Activated T-cell treated with anti-CD3 and anti-CD28 coated beads, Interleukin-2, amount 50 U/mL, for 72 hours (primary cell): Measurements from ENCODE around the gene TYW5. TPM values are rescaled to one million over a fixed set of nuclear protein-coding genes. Genes with fewer than 3 reads are reported as not detected.

ENCODE experiments used
- ATAC-seq, 2 donors: fragments of 150-1000 bp; cut with Tn5 transposase; replicated peaks in 1 of 2; 2 replicates each; pipeline ENCODE4 v1.10.0; 2021; ENCODE audit warnings: moderate library complexity in 2 of 2, mild to moderate bottlenecking in 1 of 2
- DNase-seq, 2 donors: peaks; one replicate each; pipeline ENCODE4 v3.0.0; 2021 to 2022; ENCODE audit warnings: mixed read lengths in 1 of 2
- H3K27ac Mint-ChIP-seq: one replicate; pipeline ENCODE4 v1.8.0; 2022; ENCODE audit warnings: mild to moderate bottlenecking, moderate library complexity, mixed read lengths
- H3K27me3 Mint-ChIP-seq: one replicate; pipeline ENCODE4 v1.8.0; 2022; ENCODE audit warnings: low read depth, mixed read lengths
- H3K36me3 Mint-ChIP-seq, 2 donors: one replicate each; pipeline ENCODE4 v1.8.0; 2022; ENCODE audit warnings: mixed read lengths in 2 of 2, mild to moderate bottlenecking in 1 of 2; ENCODE audit not compliant: insufficient read depth in 2 of 2
- H3K4me1 Mint-ChIP-seq: one replicate; pipeline ENCODE4 v1.8.0; 2022; ENCODE audit warnings: low read depth, mixed read lengths
- H3K4me3 Mint-ChIP-seq, 2 donors: one replicate each; pipeline ENCODE4 v1.8.0; 2022; ENCODE audit warnings: mild to moderate bottlenecking in 2 of 2, mixed read lengths in 2 of 2, moderate library complexity in 2 of 2
- H3K9me3 Mint-ChIP-seq, 2 donors: one replicate each; pipeline ENCODE4 v1.8.0; 2022; ENCODE audit warnings: mixed read lengths in 2 of 2
- total RNA-seq, 2 donors: library from RNA; stranded (reverse); gene quantifications; one replicate each; pipeline ENCODE4 v1.2.3, GENCODE V29; 2022

TYW5 gene, protein sequence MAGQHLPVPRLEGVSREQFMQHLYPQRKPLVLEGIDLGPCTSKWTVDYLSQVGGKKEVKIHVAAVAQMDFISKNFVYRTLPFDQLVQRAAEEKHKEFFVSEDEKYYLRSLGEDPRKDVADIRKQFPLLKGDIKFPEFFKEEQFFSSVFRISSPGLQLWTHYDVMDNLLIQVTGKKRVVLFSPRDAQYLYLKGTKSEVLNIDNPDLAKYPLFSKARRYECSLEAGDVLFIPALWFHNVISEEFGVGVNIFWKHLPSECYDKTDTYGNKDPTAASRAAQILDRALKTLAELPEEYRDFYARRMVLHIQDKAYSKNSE
- 10 to 100 TPM; 13.3 to 14.7 TPM for total RNA-seq

DNA sequence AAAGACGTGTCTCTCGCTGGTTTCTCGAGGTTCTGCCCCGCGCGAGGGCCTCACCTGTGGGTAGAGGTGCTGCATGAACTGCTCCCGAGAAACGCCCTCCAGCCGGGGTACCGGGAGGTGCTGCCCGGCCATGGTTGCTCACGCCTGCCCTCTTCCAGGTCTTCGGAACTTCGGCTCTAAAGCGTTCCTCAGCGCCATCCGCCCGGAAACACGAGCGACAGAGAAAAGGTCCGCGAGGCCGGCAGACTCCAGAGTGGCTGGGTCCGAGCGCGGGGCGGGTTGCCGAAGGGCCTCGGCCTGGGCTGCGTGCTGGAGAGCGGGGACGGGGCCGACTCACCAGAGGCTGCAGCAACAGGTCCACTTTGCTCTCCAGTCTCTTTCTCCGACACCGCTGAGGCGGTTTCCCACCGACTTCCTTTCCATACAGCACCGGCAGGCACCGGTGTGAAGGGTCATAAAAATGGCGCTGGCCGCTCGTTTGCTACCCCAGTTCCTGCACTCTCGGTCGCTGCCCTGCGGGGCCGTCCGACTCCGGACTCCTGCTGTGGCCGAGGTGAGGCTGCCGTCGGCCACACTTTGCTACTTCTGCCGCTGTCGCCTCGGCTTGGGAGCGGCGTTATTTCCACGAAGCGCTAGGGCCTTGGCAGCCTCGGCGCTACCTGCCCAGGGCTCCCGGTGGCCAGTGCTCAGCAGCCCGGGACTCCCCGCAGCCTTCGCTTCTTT lies at the start of gene TYW5, which contains the start of gene MAIP1:
Gene TYW5, minus strand, starts transcription at position 153 of the 723 bp plus-strand sequence. Its CDS starts 21 bp downstream, at position 132.
Gene MAIP1, plus strand, starts transcription at position 244 of the 723 bp plus-strand sequence. Its CDS starts 217 bp downstream, at position 461.
- Mint-ChIP-seq H3K4me3 (peak within 1 kb of the TSS; percentile 99 to 100), H3K27ac (peak within 1 kb of the TSS; percentile 96), H3K9me3 (no peaks in the 10 kb centered on the region), H3K4me1 (peaks cover 66% of the 10 kb centered on the region), H3K27me3 (no peaks in the 10 kb centered on the region), H3K36me3 (peaks cover 0 to 5% of the 10 kb centered on the region in 2 donors)
- ATAC-seq: peak; percentile 90 to 92
- peak; percentile 83 to 84 for DNase-seq

DNA sequence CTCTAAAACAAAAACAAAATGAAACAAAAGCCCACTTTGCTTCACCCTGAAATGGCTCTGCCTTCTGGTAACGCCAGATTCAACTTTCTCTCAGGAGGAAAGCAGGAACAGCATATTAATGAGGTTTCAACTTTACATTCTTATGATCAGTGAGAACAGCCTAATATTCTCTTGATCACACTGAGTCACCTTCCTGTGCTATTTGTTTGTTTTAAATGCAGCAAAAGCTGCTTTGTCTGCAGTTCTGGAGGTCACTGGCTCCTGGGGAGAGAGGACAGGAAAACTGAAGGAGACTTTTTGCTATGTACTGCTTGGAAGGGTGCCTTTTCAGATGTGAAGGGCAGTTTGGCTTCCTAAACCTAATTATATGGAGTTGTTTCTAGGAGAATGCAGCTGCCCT lies 48.2 kb upstream of the TYW5 start:
- ATAC-seq (no peak), DNase-seq (no peak)
- Mint-ChIP-seq H3K27ac (no peak overlapping the region), H3K9me3 (peaks cover 1 to 2% of the 10 kb centered on the region in 2 donors), H3K4me3 (no peak overlapping the region), H3K4me1 (no peaks in the 10 kb centered on the region), H3K27me3 (peaks cover 4% of the 10 kb centered on the region), H3K36me3 (no peaks in the 10 kb centered on the region)

DNA sequence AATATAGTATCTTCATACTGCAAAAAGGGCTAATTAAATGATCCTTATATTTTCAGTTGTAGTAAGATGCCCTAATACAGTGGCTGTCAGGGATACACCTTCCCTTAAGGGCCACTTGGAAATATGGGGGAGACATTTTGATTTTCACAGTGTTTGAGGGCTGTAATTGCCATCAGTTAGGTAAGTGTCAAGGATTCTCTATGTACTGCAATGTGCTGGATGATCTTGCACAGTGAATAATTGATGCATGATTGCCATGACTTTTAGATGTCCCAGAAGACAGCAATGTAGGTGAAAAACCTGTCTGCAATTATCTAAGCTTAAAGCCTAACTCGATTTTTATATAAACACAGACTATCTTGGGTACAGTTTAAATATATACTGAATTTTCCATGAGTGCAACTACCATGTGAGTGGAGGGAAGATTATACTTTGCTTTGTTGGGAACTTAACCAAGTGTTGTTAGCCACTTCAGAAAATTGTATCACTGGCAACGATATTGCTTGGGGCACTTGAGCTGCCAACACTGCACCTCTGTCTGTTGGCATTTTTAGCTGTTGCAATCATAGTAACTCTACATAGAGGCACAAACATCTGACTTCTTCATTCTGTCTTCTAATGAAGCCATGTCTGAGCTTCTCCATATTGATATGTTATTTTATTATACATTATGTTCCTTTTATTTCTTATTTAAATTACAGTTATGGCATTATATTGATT lies 45.3 kb upstream of the TYW5 start:
- DNase-seq: no peak
- Mint-ChIP-seq H3K9me3 (peaks cover 1 to 2% of the 10 kb centered on the region in 2 donors), H3K27ac (no peak overlapping the region), H3K4me1 (no peaks in the 10 kb centered on the region), H3K27me3 (peaks cover 4% of the 10 kb centered on the region), H3K36me3 (no peaks in the 10 kb centered on the region), H3K4me3 (no peak overlapping the region)
- no peak for ATAC-seq

DNA sequence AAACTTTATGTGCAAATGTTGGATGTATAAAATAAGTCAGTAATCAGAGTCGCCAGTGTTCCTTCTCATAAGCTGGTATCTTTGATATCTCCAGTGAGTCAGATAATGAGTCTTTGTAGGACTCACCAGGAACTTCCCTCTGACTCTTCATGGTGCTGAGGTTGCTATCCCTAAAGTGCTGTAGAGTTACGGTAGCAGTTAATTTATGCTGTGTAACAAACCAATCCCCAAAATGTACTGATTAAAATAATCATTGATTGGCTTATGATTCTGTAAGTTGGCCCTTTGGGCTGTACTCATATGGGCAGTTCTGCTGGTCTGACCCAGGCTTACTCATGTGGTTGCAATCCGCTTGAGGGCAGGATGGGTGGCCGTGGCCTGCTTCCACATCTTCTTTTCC lies 43.9 kb upstream of the TYW5 start:
- no peak overlapping the region for H3K4me3 Mint-ChIP-seq
- no peaks in the 10 kb centered on the region for H3K9me3 Mint-ChIP-seq
- no peaks in the 10 kb centered on the region for H3K4me1 Mint-ChIP-seq
- DNase-seq (no peak), ATAC-seq (no peak)
- H3K27ac Mint-ChIP-seq: no peak overlapping the region
- no peaks in the 10 kb centered on the region for H3K36me3 Mint-ChIP-seq
- H3K27me3 Mint-ChIP-seq: no peaks in the 10 kb centered on the region

DNA sequence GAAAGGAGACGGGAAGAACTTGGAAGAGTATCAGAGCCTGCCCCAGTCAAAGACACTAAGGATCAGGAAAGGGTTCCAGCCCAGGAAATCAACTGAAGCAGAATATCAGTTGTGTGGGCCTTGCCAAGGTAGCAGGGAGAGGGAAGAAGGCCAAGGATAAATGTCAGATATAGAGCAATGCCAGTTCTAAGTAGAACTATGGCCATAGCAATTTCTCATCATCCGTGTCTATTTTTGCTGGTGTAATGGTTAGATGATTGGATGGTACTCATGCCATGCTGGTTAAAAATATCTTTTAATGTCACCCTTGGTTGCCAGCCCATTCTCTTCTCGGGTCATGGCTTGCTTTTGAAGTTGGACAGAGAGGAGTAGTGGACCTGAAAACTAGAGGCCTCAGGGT lies 42.0 kb upstream of the TYW5 start:
- Mint-ChIP-seq H3K27ac (no peak overlapping the region), H3K4me3 (no peak overlapping the region), H3K4me1 (no peaks in the 10 kb centered on the region), H3K9me3 (no peaks in the 10 kb centered on the region), H3K36me3 (no peaks in the 10 kb centered on the region), H3K27me3 (no peaks in the 10 kb centered on the region)
- DNase-seq (no peak), ATAC-seq (no peak)

DNA sequence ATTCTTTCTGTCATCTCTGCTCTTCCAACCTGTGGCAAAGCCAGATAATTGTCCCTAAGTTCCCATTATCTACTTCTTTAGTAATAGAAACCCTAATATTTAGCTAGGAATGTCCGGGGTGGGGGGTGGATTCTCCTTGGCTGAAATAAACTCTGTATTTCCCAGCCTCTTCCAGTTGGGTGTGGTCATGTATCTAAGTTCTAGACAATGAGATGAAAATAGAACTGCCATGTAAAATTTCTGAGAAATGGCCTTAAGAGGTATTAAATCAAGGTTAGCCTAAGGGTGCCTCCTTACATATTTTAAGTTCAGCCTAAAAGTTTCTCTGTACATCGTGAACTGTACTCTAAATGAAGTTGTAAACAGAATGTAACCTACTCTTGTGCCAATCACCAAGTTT lies 39.6 kb upstream of the TYW5 start:
- Mint-ChIP-seq H3K27ac (no peak overlapping the region), H3K4me3 (no peak overlapping the region), H3K27me3 (no peaks in the 10 kb centered on the region), H3K36me3 (no peaks in the 10 kb centered on the region), H3K4me1 (no peaks in the 10 kb centered on the region), H3K9me3 (no peaks in the 10 kb centered on the region)
- DNase-seq (no peak), ATAC-seq (no peak)

DNA sequence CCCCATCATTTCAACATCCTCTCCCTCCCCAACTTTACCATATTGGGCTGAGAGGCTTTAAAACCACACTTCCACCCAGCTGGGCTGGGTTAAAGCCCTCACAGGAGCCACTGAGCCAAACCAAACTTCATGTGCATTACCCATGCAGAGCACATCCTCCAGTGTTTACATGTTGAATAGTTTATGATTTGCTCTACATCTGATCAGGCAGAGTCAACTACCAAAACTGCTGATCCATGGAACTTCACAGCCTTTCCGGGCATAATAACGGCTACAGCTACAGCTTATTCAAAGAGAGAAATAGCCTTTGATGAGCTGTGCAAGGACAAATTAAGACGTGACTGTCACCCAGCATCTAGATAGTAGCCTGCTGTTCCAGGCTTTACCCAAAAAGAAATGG lies 39.1 kb upstream of the TYW5 start:
- H3K36me3 Mint-ChIP-seq: no peaks in the 10 kb centered on the region
- no peak for ATAC-seq

DNA sequence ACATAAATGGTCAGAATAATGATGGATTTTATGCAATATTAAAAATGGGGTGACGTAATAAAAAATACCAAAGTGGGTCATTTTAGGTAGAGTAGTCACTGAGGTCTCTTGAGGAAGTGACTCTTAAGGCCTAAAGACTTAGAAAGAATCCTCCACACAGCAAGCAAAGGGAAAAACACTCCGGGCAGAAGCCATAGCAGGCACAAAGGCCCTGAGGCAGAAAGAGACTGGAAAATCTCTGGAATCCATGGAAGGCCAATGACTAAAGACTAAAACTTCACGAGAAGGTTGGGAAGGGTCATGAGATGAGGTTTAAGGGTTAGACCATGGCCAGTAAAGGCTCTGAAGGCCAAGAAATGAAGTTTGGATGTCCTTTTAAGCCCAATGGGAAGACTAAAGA lies 37.0 kb upstream of the TYW5 start:
- Mint-ChIP-seq H3K9me3 (no peaks in the 10 kb centered on the region), H3K36me3 (no peaks in the 10 kb centered on the region), H3K4me1 (no peaks in the 10 kb centered on the region), H3K27ac (no peak overlapping the region), H3K27me3 (no peaks in the 10 kb centered on the region), H3K4me3 (no peak overlapping the region)
- ATAC-seq (no peak), DNase-seq (no peak)

More for the DNA sequence above, 39.1 kb upstream of the TYW5 start:
- Mint-ChIP-seq H3K4me1 (no peaks in the 10 kb centered on the region), H3K27me3 (no peaks in the 10 kb centered on the region), H3K27ac (no peak overlapping the region), H3K4me3 (no peak overlapping the region), H3K9me3 (no peaks in the 10 kb centered on the region)
- no peak for DNase-seq

DNA sequence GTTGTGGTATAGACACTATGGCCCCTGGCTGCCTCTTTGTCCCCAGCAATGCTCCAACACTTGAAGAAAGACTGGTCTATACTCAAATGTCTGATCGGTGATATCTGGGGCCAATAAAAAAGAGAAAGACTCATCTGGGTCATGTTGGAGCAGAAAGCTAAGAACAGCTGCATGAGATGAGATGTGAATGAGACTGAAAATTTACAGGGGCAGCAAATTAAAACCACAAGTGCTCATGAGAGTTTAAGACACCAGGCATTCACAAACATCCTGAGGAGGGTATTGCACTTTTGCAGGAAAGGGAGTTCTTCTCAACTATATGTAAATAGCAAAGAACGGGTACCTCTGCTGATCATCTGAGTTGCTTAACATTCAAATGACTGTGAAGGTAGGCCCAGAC lies 36.4 kb upstream of the TYW5 start:
- ATAC-seq (no peak), DNase-seq (no peak)
- Mint-ChIP-seq H3K27ac (no peak overlapping the region), H3K4me1 (no peaks in the 10 kb centered on the region), H3K36me3 (no peaks in the 10 kb centered on the region), H3K27me3 (no peaks in the 10 kb centered on the region), H3K4me3 (no peak overlapping the region), H3K9me3 (no peaks in the 10 kb centered on the region)

DNA sequence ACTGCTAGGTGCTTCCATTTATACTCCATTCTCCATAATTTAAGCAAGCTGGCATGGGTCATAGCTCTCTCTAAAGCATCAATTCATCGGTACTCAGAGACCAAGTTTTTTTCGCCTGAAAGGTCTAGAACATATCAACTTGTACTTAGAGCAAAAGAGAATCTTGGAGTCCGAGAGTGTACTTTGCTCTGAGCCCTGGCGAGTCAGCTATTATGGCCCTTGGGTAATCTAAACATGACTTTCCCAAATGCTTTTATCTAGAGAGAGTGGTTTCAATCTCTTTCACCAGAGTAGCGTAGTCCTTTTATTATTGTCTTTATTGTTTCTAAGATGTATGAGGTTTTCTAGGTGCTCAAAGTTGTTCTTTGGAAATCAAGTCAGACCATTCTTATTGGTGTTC lies 34.5 kb upstream of the TYW5 start:
- no peaks in the 10 kb centered on the region for H3K36me3 Mint-ChIP-seq
- no peak for DNase-seq
- H3K4me3 Mint-ChIP-seq: no peak overlapping the region
- H3K9me3 Mint-ChIP-seq: no peaks in the 10 kb centered on the region
- H3K4me1 Mint-ChIP-seq: peaks cover 7% of the 10 kb centered on the region
- no peak for ATAC-seq
- H3K27me3 Mint-ChIP-seq: no peaks in the 10 kb centered on the region
- no peak overlapping the region for H3K27ac Mint-ChIP-seq

DNA sequence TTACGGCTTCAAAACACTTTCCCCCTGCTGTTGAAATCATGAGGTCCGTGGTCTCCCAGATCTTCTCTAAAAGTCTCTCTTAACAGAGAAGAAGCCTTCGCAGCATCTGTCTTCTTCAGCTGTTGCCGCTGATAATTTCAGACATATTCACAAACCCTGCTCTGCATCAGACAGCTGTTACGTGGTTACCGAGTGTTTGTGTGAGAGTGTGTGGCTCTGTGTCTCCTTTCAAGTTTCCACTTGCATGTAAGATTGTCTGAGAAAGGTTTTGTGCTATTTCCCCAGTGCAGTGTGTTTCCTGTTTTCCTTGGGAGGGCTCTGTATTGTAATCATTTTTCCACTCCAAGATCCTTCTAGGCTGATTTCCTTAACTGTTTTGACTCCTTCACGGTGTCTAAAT lies 32.9 kb upstream of the TYW5 start:
- Mint-ChIP-seq H3K4me1 (peaks cover 7% of the 10 kb centered on the region), H3K9me3 (no peaks in the 10 kb centered on the region), H3K36me3 (no peaks in the 10 kb centered on the region), H3K27me3 (no peaks in the 10 kb centered on the region), H3K4me3 (no peak overlapping the region), H3K27ac (no peak overlapping the region)
- ATAC-seq: no peak
- no peak for DNase-seq

DNA sequence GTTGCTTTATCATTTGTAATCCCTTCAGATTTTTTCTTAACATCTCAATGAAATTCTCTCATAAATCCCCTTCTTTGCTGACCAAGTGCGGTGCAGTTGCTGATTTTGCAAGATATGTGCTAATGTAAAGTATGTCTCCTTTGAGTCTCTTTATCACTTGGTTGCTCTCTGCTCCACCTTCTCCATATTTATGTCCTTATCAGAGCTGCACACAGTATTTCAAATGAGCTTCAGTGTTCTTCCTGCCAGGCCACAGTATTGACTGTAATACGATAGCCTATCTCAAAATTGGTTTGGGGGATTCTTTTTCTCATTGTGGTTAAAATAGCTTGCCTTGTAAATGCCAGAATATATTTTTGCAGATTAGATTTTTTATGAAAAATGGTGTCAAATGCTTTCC lies 32.3 kb upstream of the TYW5 start:
- peaks cover 7% of the 10 kb centered on the region for H3K4me1 Mint-ChIP-seq
- no peak overlapping the region for H3K27ac Mint-ChIP-seq
- H3K27me3 Mint-ChIP-seq: no peaks in the 10 kb centered on the region
- no peaks in the 10 kb centered on the region for H3K36me3 Mint-ChIP-seq
- no peak overlapping the region for H3K4me3 Mint-ChIP-seq
- ATAC-seq (no peak), DNase-seq (no peak)
- H3K9me3 Mint-ChIP-seq: no peaks in the 10 kb centered on the region

DNA sequence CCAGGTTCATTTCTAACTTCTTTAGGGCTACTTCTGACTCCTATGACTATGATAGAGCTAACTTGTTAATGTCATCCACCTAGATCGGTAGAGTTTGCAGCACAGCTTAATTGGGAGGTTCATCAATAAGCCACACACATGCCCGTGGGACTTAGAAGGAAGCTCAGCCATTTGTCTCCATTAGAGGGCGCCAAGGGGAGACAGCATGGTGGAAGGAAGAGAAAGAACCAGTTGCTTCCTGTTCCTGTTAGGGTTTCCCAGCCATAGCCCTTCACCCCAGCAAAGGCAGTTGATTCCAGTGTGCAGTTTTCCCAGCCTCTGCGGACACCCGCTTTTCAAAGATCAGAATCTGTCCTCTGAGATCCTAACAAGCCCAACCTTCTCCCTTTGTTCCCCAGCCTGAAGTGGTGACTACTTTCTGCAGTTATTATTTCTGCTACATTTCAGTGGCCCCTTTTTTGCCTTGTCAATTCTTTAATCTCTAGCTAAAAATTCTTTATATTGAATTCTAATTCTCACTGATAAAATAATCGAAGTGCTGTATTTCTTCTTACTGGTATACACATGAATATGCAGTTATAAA lies 30.4 kb upstream of the TYW5 start:
- Mint-ChIP-seq H3K4me1 (peaks cover 7% of the 10 kb centered on the region), H3K9me3 (no peaks in the 10 kb centered on the region), H3K4me3 (no peak overlapping the region), H3K27ac (no peak overlapping the region), H3K36me3 (no peaks in the 10 kb centered on the region), H3K27me3 (no peaks in the 10 kb centered on the region)
- peak; percentile 68 to 73 for DNase-seq
- peak; percentile 81 to 82 for ATAC-seq
